ENCODE data around the gene ENSA. TPM values are rescaled to one million over a fixed set of nuclear protein-coding genes. Genes with fewer than 3 reads are reported as not detected.
A peak's percentile ranks its signal among the peaks of the same experiment; 100 is the strongest.
"Not testable (repeated sequence)": the region's sequence is repeated elsewhere in the genome, so short reads cannot be mapped to it uniquely, and the experiment has no call there.

Gene ENSA
- total RNA-seq, 2 donors from 2014 or later, result 152 to 173 TPM

- ATAC-seq (no peak), DNase-seq (no peak)
- Mint-ChIP-seq H3K4me1 (peaks cover 44% of the 10 kb centered on the region), H3K4me3 (peak overlapping the region; percentile 94), H3K27me3 (no peaks in the 10 kb centered on the region), H3K36me3 (ENCODE audit: low read depth) (peaks cover 23% of the 10 kb centered on the region), H3K27ac (peak overlapping the region; percentile 99)
- H3K9me3 ChIP-seq (ENCODE audit: control insufficient read depth, low read length, poor library complexity, severe bottlenecking), result peaks cover 9% of the 10 kb centered on the region
Observed at GRCh38 chr1:150575518-150576366, 53.7 kb downstream of the ENSA start.

GRCh38 chr1:150575072-150575489, 54.3 kb downstream of the ENSA start:
- peaks cover 9% of the 10 kb centered on the region for H3K9me3 ChIP-seq (ENCODE audit: control insufficient read depth, low read length, poor library complexity, severe bottlenecking)
- H3K4me3 Mint-ChIP-seq, result peak overlapping the region; percentile 94
- H3K36me3 Mint-ChIP-seq (ENCODE audit: low read depth), result peaks cover 24% of the 10 kb centered on the region
- H3K27ac Mint-ChIP-seq, result peak overlapping the region; percentile 99
- H3K27me3 Mint-ChIP-seq, result no peaks in the 10 kb centered on the region
- DNase-seq (no peak), ATAC-seq (no peak)
- H3K4me1 Mint-ChIP-seq, result peaks cover 42% of the 10 kb centered on the region

GRCh38 chr1:150574260-150575071, 54.9 kb downstream of the ENSA start:
- Mint-ChIP-seq H3K27me3 (no peaks in the 10 kb centered on the region), H3K36me3 (ENCODE audit: low read depth) (peaks cover 28% of the 10 kb centered on the region), H3K4me1 (peaks cover 45% of the 10 kb centered on the region), H3K27ac (peak overlapping the region; percentile 99), H3K4me3 (peak overlapping the region; percentile 94)
- ATAC-seq (no peak), DNase-seq (no peak)
- H3K9me3 ChIP-seq (ENCODE audit: control insufficient read depth, low read length, poor library complexity, severe bottlenecking), result peaks cover 9% of the 10 kb centered on the region

- Mint-ChIP-seq H3K4me1 (peaks cover 48% of the 10 kb centered on the region), H3K36me3 (ENCODE audit: low read depth) (peaks cover 28% of the 10 kb centered on the region), H3K27ac (peak overlapping the region; percentile 99), H3K4me3 (peak overlapping the region; percentile 94)
- not testable (repeated sequence) for H3K27me3 Mint-ChIP-seq; DNase-seq; ATAC-seq; H3K9me3 ChIP-seq (ENCODE audit: control insufficient read depth, low read length, poor library complexity, severe bottlenecking)
Observed at GRCh38 chr1:150573648-150574071, 55.8 kb downstream of the ENSA start.

GRCh38 chr1:150572918-150573647, 56.3 kb downstream of the ENSA start:
- Mint-ChIP-seq H3K4me1 (peaks cover 54% of the 10 kb centered on the region), H3K36me3 (ENCODE audit: low read depth) (peaks cover 27% of the 10 kb centered on the region), H3K4me3 (peak overlapping the region; percentile 94), H3K27ac (peak overlapping the region; percentile 99), H3K27me3 (no peaks in the 10 kb centered on the region)
- peaks cover 9% of the 10 kb centered on the region for H3K9me3 ChIP-seq (ENCODE audit: control insufficient read depth, low read length, poor library complexity, severe bottlenecking)
- peak; percentile 10 for ATAC-seq
- DNase-seq, result no peak

Other genes starting within 250 kb of the ENSA start
- 10 to 100 TPM; 28.5 to 32.9 TPM for gene TARS2, start 142.2 kb downstream of the ENSA start, total RNA-seq
- under 1 TPM; 0.25 to 0.70 TPM for gene ECM1, start 121.5 kb downstream of the ENSA start, total RNA-seq
- 1 to 10 TPM in 1 of 2 donors, not detected in 1; 1.1 TPM for gene FALEC, start 113.9 kb downstream of the ENSA start, total RNA-seq
- gene ADAMTSL4, start 80.2 kb downstream of the ENSA start, total RNA-seq, result 1 to 10 TPM in 1 of 2 donors, under 1 TPM in 1; 0.39 to 1.6 TPM
- 1,000 to 10,000 TPM in 1 of 2 donors, 100 to 1,000 TPM in 1; 776 to 1,091 TPM for gene MCL1, start 50.0 kb downstream of the ENSA start, total RNA-seq
- 1 to 10 TPM; 7.0 to 9.1 TPM for gene GOLPH3L, start 67.5 kb upstream of the ENSA start, total RNA-seq
- under 1 TPM in 1 of 2 donors, not detected in 1; 0.80 TPM for gene HORMAD1, start 91.3 kb upstream of the ENSA start, total RNA-seq
- gene CTSS, start 136.2 kb upstream of the ENSA start, total RNA-seq, result 100 to 1,000 TPM; 103 to 139 TPM
- gene CTSK, start 178.6 kb upstream of the ENSA start, total RNA-seq, result 10 to 100 TPM in 1 of 2 donors, 1 to 10 TPM in 1; 8.7 to 10.4 TPM
- gene ARNT, start 247.0 kb upstream of the ENSA start, total RNA-seq, result 10 to 100 TPM; 27.3 to 32.3 TPM

All from T-helper 17 cell (primary cell).